HEK293 (cell line): ENCODE measurements around the gene PRR14L.

Experiments
- CTCF ChIA-PET: fragments of 350-600 bp; formaldehyde crosslinking; extraction: SDS; loops from one replicate; lab custom pipeline; 2021; ENCODE audit warnings: antibody characterized with exemption; lab: Yijun Ruan, JAX
- POLR2A ChIA-PET: fragments of 300-600 bp; formaldehyde crosslinking; extraction: SDS; loops from one replicate; lab custom pipeline; 2020; ENCODE audit warnings: antibody characterized with exemption, inconsistent platforms; lab: Yijun Ruan, JAX
- H3K27ac ChIP-seq: fragments of 200-500 bp; sonication (Bioruptor generic); 2 replicates; pipeline ENCODE4 v1.5.1; 2014; ENCODE audit warnings: low read depth, low read length, control low read depth, inconsistent platforms; ENCODE audit errors: extremely low read depth
- H3K36me3 ChIP-seq, 2 experiments: fragments of 200-500 bp in 1 of 2; sonication (Bioruptor generic) in 1 of 2; 1 replicate in 1 of 2; 2 replicates in 1 of 2; pipeline ENCODE4 v1.5.1; 2014 to 2017; ENCODE audit warnings: inconsistent platforms in 2 of 2, low read length in 2 of 2; ENCODE audit not compliant: control insufficient read depth in 2 of 2, insufficient read depth in 1 of 2
- H3K4me1 ChIP-seq: fragments of 200-500 bp; sonication (Bioruptor generic); 2 replicates; pipeline ENCODE4 v1.5.1; 2014; ENCODE audit warnings: mild to moderate bottlenecking, low read length, inconsistent platforms; ENCODE audit not compliant: control insufficient read depth, insufficient read depth
- H3K4me3 ChIP-seq: 2 replicates; pipeline ENCODE4 v1.5.1; 2011; ENCODE audit warnings: low read depth, mild to moderate bottlenecking, control low read depth, low read length, moderate library complexity
- H3K9me3 ChIP-seq: fragments of 200-500 bp; sonication (Bioruptor generic); 2 replicates; pipeline ENCODE4 v1.5.1; 2014; ENCODE audit warnings: low read depth, low read length, inconsistent platforms; ENCODE audit not compliant: control insufficient read depth, insufficient read depth
- AEBP2 ChIP-seq: fragments of 450-650 bp; formaldehyde crosslinking; IDR thresholded peaks from 2 replicates; pipeline ENCODE4 v1.5.1; 2016; ENCODE audit warnings: missing biosample characterization, missing genetic modification characterization, borderline replicate concordance
- EGR2 ChIP-seq: fragments of 450-650 bp; formaldehyde crosslinking; IDR thresholded peaks from 2 replicates; pipeline ENCODE4 v1.5.1; 2016; ENCODE audit warnings: low read depth, missing biosample characterization, missing genetic modification characterization
- GLI2 ChIP-seq: fragments of 450-650 bp; formaldehyde crosslinking; IDR thresholded peaks from 2 replicates; pipeline ENCODE4; 2017; ENCODE audit warnings: missing biosample characterization, missing genetic modification characterization, low read depth, borderline replicate concordance
- INSM2 ChIP-seq: fragments of 450-650 bp; formaldehyde crosslinking; IDR thresholded peaks from 2 replicates; pipeline ENCODE4 v1.5.1; 2016; ENCODE audit warnings: missing biosample characterization, missing genetic modification characterization
- KLF10 ChIP-seq: fragments of 450-650 bp; IDR thresholded peaks from 2 replicates; pipeline ENCODE4 v1.5.1; 2018; ENCODE audit warnings: missing biosample characterization, mild to moderate bottlenecking, missing genetic modification characterization
- PRDM4 ChIP-seq: fragments of 450-650 bp; formaldehyde crosslinking; IDR thresholded peaks from 2 replicates; pipeline ENCODE4 v1.5.1; 2017; ENCODE audit warnings: missing biosample characterization, missing genetic modification characterization
- SALL2 ChIP-seq: fragments of 450-650 bp; formaldehyde crosslinking; IDR thresholded peaks from 2 replicates; pipeline ENCODE4 v1.5.0; 2017; ENCODE audit warnings: missing biosample characterization, mild to moderate bottlenecking, missing genetic modification characterization, borderline replicate concordance
- ZFP41 ChIP-seq: fragments of 450-650 bp; formaldehyde crosslinking; IDR thresholded peaks from 2 replicates; pipeline ENCODE4 v1.5.1; 2016; ENCODE audit warnings: missing biosample characterization, missing genetic modification characterization, borderline replicate concordance
- ZFP69B ChIP-seq: fragments of 450-650 bp; formaldehyde crosslinking; IDR thresholded peaks from 2 replicates; pipeline ENCODE4 v1.5.1; 2016; ENCODE audit warnings: missing biosample characterization, missing genetic modification characterization
- ZNF148 ChIP-seq: fragments of 450-650 bp; formaldehyde crosslinking; IDR thresholded peaks from 2 replicates; pipeline ENCODE4 v1.5.0; 2017; ENCODE audit warnings: missing biosample characterization, missing genetic modification characterization, borderline replicate concordance
- ZNF184 ChIP-seq: fragments of 450-650 bp; IDR thresholded peaks from 2 replicates; pipeline ENCODE4 v1.5.1; 2018; ENCODE audit warnings: missing biosample characterization, mild to moderate bottlenecking, missing genetic modification characterization
- ZNF341 ChIP-seq: fragments of 450-650 bp; formaldehyde crosslinking; IDR thresholded peaks from 2 replicates; pipeline ENCODE4; 2016; ENCODE audit warnings: low read depth, missing biosample characterization, missing genetic modification characterization
- ZNF354C ChIP-seq: fragments of 450-650 bp; formaldehyde crosslinking; IDR thresholded peaks from 2 replicates; pipeline ENCODE4 v1.5.1; 2016; ENCODE audit warnings: missing biosample characterization, missing genetic modification characterization, low read depth, borderline replicate concordance
- ZNF501 ChIP-seq: fragments of 450-650 bp; formaldehyde crosslinking; IDR thresholded peaks from 2 replicates; pipeline ENCODE4 v1.5.1; 2016; ENCODE audit warnings: missing biosample characterization, missing genetic modification characterization
- ZNF529 ChIP-seq: fragments of 450-650 bp; formaldehyde crosslinking; IDR thresholded peaks from 2 replicates; pipeline ENCODE4 v1.5.1; 2017; ENCODE audit warnings: missing genetic modification characterization, missing biosample characterization; ENCODE audit not compliant: insufficient replicate concordance
- ZNF677 ChIP-seq: fragments of 450-650 bp; IDR thresholded peaks from 2 replicates; pipeline ENCODE4 v1.5.0; 2018; ENCODE audit warnings: missing biosample characterization, mild to moderate bottlenecking, missing genetic modification characterization, moderate library complexity
- ZNF707 ChIP-seq: fragments of 450-650 bp; formaldehyde crosslinking; IDR thresholded peaks from 2 replicates; pipeline ENCODE4 v1.5.1; 2016; ENCODE audit warnings: missing biosample characterization, missing genetic modification characterization
- ZNF792 ChIP-seq: fragments of 450-650 bp; formaldehyde crosslinking; IDR thresholded peaks from 2 replicates; pipeline ENCODE4 v1.5.1; 2016; ENCODE audit warnings: missing biosample characterization, missing genetic modification characterization
- TF ChIP-seq, protein P1 (sequence below): fragments of 450-650 bp; formaldehyde crosslinking; IDR thresholded peaks from 2 replicates; pipeline ENCODE4 v1.5.1; 2017; ENCODE audit warnings: missing biosample characterization, missing genetic modification characterization
- TF ChIP-seq, protein P2 (sequence below): fragments of 450-650 bp; formaldehyde crosslinking; IDR thresholded peaks from 2 replicates; pipeline ENCODE4 v1.5.1; 2016; ENCODE audit warnings: missing biosample characterization, missing genetic modification characterization
- TF ChIP-seq, protein P3 (sequence below): fragments of 450-650 bp; formaldehyde crosslinking; IDR thresholded peaks from 2 replicates; pipeline ENCODE4 v1.5.1; 2016; ENCODE audit warnings: missing biosample characterization, missing genetic modification characterization

Gene PRR14L

GRCh38 chr22:31730344-31730711 lies 19.6 kb downstream of the PRR14L start (continued):
- TF ChIP-seq ZNF677 (no peak), PRDM4 (tag by site-specific recombination) (no peak), INSM2 (tag by site-specific recombination) (no peak), ZNF354C (no peak)

GRCh38 chr22:31728857-31729256 lies 21.1 kb downstream of the PRR14L start:
- Histone ChIP-seq H3K4me1 (no peaks in the 10 kb centered on the region), H3K27ac (no peak overlapping the region), H3K36me3 (peaks cover 29 to 41% of the 10 kb centered on the region in 2 experiments; a peak in 2 of 3 replicates), H3K9me3 (no peaks in the 10 kb centered on the region), H3K4me3 (no peak overlapping the region)
- POLR2A ChIA-PET = no interaction called here
- CTCF ChIA-PET = no interaction called here
- TF ChIP-seq ZNF707 (tag by site-specific recombination) (no peak), ZNF354C (no peak), ZNF184 (no peak), ZNF148 (tag by site-specific recombination) (no peak), KLF10 (no peak), AEBP2 (tag by site-specific recombination) (no peak), GLI2 (tag by site-specific recombination) (no peak), ZNF792 (tag by site-specific recombination) (no peak), EGR2 (no peak), ZNF501 (tag by site-specific recombination) (no peak), ZFP69B (tag by site-specific recombination) (no peak), ZFP41 (tag by site-specific recombination) (no peak), ZNF529 (tag by site-specific recombination) (no peak), ZNF341 (tag by site-specific recombination) (no peak), SALL2 (tag by site-specific recombination) (no peak)
- TF ChIP-seq, protein P1, sequence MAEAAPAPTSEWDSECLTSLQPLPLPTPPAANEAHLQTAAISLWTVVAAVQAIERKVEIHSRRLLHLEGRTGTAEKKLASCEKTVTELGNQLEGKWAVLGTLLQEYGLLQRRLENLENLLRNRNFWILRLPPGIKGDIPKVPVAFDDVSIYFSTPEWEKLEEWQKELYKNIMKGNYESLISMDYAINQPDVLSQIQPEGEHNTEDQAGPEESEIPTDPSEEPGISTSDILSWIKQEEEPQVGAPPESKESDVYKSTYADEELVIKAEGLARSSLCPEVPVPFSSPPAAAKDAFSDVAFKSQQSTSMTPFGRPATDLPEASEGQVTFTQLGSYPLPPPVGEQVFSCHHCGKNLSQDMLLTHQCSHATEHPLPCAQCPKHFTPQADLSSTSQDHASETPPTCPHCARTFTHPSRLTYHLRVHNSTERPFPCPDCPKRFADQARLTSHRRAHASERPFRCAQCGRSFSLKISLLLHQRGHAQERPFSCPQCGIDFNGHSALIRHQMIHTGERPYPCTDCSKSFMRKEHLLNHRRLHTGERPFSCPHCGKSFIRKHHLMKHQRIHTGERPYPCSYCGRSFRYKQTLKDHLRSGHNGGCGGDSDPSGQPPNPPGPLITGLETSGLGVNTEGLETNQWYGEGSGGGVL = no peak
- TF ChIP-seq, protein P2, sequence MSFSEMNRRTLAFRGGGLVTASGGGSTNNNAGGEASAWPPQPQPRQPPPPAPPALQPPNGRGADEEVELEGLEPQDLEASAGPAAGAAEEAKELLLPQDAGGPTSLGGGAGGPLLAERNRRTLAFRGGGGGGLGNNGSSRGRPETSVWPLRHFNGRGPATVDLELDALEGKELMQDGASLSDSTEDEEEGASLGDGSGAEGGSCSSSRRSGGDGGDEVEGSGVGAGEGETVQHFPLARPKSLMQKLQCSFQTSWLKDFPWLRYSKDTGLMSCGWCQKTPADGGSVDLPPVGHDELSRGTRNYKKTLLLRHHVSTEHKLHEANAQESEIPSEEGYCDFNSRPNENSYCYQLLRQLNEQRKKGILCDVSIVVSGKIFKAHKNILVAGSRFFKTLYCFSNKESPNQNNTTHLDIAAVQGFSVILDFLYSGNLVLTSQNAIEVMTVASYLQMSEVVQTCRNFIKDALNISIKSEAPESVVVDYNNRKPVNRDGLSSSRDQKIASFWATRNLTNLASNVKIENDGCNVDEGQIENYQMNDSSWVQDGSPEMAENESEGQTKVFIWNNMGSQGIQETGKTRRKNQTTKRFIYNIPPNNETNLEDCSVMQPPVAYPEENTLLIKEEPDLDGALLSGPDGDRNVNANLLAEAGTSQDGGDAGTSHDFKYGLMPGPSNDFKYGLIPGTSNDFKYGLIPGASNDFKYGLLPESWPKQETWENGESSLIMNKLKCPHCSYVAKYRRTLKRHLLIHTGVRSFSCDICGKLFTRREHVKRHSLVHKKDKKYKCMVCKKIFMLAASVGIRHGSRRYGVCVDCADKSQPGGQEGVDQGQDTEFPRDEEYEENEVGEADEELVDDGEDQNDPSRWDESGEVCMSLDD = no peak
- TF ChIP-seq, protein P3, sequence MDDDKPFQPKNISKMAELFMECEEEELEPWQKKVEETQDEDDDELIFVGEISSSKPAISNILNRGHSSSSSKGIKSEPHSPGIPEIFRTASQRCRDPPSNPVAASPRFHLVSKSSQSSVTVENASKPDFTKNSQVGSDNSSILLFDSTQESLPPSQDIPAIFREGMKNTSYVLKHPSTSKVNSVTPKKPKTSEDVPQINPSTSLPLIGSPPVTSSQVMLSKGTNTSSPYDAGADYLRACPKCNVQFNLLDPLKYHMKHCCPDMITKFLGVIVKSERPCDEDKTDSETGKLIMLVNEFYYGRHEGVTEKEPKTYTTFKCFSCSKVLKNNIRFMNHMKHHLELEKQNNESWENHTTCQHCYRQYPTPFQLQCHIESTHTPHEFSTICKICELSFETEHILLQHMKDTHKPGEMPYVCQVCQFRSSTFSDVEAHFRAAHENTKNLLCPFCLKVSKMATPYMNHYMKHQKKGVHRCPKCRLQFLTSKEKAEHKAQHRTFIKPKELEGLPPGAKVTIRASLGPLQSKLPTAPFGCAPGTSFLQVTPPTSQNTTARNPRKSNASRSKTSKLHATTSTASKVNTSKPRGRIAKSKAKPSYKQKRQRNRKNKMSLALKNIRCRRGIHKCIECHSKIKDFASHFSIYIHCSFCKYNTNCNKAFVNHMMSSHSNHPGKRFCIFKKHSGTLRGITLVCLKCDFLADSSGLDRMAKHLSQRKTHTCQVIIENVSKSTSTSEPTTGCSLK (tag by site-specific recombination) = no peak
